Measurements from ENCODE around the gene GDI2. TPM values are rescaled to one million over a fixed set of nuclear protein-coding genes. Genes with fewer than 3 reads are reported as not detected.

Gene GDI2
- polyA plus RNA-seq, 1 donor (not counting 4 experiments of a cell fraction or from before 2014, with no cell fraction given), result 293 TPM

- no peaks in the 10 kb centered on the region for H3K4me1 ChIP-seq (ENCODE audit: control insufficient read depth, extremely low read depth, insufficient read depth, low read length)
- dilution Hi-C loops (cut with MboI; ENCODE audit: extremely low pct_ligation_motif_present, low sequenced_read_pairs), result no loop called here
- H3K79me2 ChIP-seq (ENCODE audit: control insufficient read depth, insufficient read depth, low read length), result no peaks in the 10 kb centered on the region
These were observed 75.9 kb downstream of the GDI2 start for GRCh38 chr10:5737352-5737751.

DNA sequence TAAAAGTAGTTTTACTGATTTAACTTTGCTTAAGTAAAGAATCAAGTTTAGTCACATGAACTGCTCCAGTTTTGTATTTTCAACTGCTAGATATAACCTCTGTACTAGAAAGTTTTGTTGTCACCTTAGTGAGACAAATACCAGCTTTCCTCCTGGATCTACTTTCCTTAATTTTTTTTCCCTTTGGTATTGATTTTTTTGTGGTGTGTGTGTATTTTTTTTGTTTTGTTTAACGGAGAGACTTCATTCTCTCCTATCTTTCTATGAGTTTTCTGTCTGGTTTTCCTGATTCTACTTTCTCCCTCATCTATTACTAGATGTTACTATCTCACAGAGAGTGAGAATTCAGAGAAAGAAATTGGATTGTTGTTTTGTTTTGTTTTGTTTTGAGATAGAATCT is 76.6 kb downstream of the GDI2 start:
- Histone ChIP-seq H2AFZ (ENCODE audit: control insufficient read depth, low read length) (no peak overlapping the region), H3K9me3 (ENCODE audit: control insufficient read depth, low read depth, low read length) (no peaks in the 10 kb centered on the region), H3K9me1 (ENCODE audit: control insufficient read depth, extremely low read depth, insufficient read depth, low read length) (no peaks in the 10 kb centered on the region), H3K27me3 (ENCODE audit: control insufficient read depth, extremely low read depth, insufficient read depth, low read length) (no peaks in the 10 kb centered on the region), H3K4me2 (ENCODE audit: control insufficient read depth, extremely low read depth, insufficient read depth, low read depth, low read length) (no peak overlapping the region), H3K79me2 (ENCODE audit: control insufficient read depth, insufficient read depth, low read length) (peaks cover under 1% of the 10 kb centered on the region), H3K36me3 (ENCODE audit: control insufficient read depth in 2 of 2, extremely low read depth in 1 of 2, insufficient read depth in 2 of 2, low read length in 2 of 2) (peaks cover 16 to 22% of the 10 kb centered on the region in 2 experiments), H3K9ac (ENCODE audit: control insufficient read depth, extremely low read depth, insufficient read depth, low read length) (no peak overlapping the region), H3K27ac (ENCODE audit: control insufficient read depth, insufficient read depth, low read length) (no peak overlapping the region), H4K20me1 (ENCODE audit: control insufficient read depth, extremely low read depth, insufficient read depth, low read length) (no peaks in the 10 kb centered on the region), H3K4me3 (ENCODE audit: control insufficient read depth in 2 of 3, extremely low read depth in 1 of 3, insufficient read depth in 2 of 3, low read depth in 1 of 3, low read length in 3 of 3) (no peak overlapping the region), H3K4me1 (ENCODE audit: control insufficient read depth, extremely low read depth, insufficient read depth, low read length) (no peaks in the 10 kb centered on the region)
- TF ChIP-seq, protein P1, sequence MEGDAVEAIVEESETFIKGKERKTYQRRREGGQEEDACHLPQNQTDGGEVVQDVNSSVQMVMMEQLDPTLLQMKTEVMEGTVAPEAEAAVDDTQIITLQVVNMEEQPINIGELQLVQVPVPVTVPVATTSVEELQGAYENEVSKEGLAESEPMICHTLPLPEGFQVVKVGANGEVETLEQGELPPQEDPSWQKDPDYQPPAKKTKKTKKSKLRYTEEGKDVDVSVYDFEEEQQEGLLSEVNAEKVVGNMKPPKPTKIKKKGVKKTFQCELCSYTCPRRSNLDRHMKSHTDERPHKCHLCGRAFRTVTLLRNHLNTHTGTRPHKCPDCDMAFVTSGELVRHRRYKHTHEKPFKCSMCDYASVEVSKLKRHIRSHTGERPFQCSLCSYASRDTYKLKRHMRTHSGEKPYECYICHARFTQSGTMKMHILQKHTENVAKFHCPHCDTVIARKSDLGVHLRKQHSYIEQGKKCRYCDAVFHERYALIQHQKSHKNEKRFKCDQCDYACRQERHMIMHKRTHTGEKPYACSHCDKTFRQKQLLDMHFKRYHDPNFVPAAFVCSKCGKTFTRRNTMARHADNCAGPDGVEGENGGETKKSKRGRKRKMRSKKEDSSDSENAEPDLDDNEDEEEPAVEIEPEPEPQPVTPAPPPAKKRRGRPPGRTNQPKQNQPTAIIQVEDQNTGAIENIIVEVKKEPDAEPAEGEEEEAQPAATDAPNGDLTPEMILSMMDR (optimal IDR thresholded peaks at IDR 0.05 in 1 of 3, IDR thresholded peaks at IDR 0.05 in 1 of 3, conservative IDR thresholded peaks at IDR 0.05 in 1 of 3; ENCODE audit: extremely low read depth in 1 of 3, insufficient read depth in 2 of 3, low read length in 3 of 3), result no peak
- no peak for TF ChIP-seq EZH2 (IDR thresholded peaks at IDR 0.05; ENCODE audit: low read length)
- no peak for DNase-seq (ENCODE audit: low read depth, low spot score)
- dilution Hi-C loops (cut with MboI; ENCODE audit: extremely low pct_ligation_motif_present, low sequenced_read_pairs), result no loop called here
- no peak for FAIRE-seq

More at GRCh38 chr10:5737352-5737751, 75.9 kb downstream of the GDI2 start:
- no peaks in the 10 kb centered on the region for H3K27me3 ChIP-seq (ENCODE audit: control insufficient read depth, extremely low read depth, insufficient read depth, low read length)
- no peak overlapping the region for H3K27ac ChIP-seq (ENCODE audit: control insufficient read depth, insufficient read depth, low read length)
- no peak for DNase-seq (ENCODE audit: low read depth, low spot score)
- no peak for FAIRE-seq
- H3K36me3 ChIP-seq (ENCODE audit: control insufficient read depth in 2 of 2, extremely low read depth in 1 of 2, insufficient read depth in 2 of 2, low read length in 2 of 2), result peaks cover 15% of the 10 kb centered on the region in 2 experiments
- TF ChIP-seq, protein P1 (optimal IDR thresholded peaks at IDR 0.05 in 1 of 3, IDR thresholded peaks at IDR 0.05 in 1 of 3, conservative IDR thresholded peaks at IDR 0.05 in 1 of 3; ENCODE audit: extremely low read depth in 1 of 3, insufficient read depth in 2 of 3, low read length in 3 of 3), result no peak
- no peak for TF ChIP-seq EZH2 (IDR thresholded peaks at IDR 0.05; ENCODE audit: low read length)
- H3K9me3 ChIP-seq (ENCODE audit: control insufficient read depth, low read depth, low read length), result no peaks in the 10 kb centered on the region
- no peaks in the 10 kb centered on the region for H3K9me1 ChIP-seq (ENCODE audit: control insufficient read depth, extremely low read depth, insufficient read depth, low read length)
- no peak overlapping the region for H3K4me2 ChIP-seq (ENCODE audit: control insufficient read depth, extremely low read depth, insufficient read depth, low read depth, low read length)
- no peak overlapping the region for H3K9ac ChIP-seq (ENCODE audit: control insufficient read depth, extremely low read depth, insufficient read depth, low read length)
- no peak overlapping the region for H2AFZ ChIP-seq (ENCODE audit: control insufficient read depth, low read length)
- no peak overlapping the region for H3K4me3 ChIP-seq (ENCODE audit: control insufficient read depth in 2 of 3, extremely low read depth in 1 of 3, insufficient read depth in 2 of 3, low read depth in 1 of 3, low read length in 3 of 3)
- no peaks in the 10 kb centered on the region for H4K20me1 ChIP-seq (ENCODE audit: control insufficient read depth, extremely low read depth, insufficient read depth, low read length)

All from keratinocyte (primary cell).